Activated CD8-positive, alpha-beta memory T cell treated with anti-CD3 and anti-CD28 coated beads, Interleukin-2, amount 50 U/mL, for 1 hour (primary cell): ENCODE data around the gene MAX.

Source experiments
- DNase-seq: peaks from one replicate; pipeline ENCODE4 v3.0.0-alpha.2; 2020; ENCODE audit errors: extremely low read depth

Gene MAX

DNA sequence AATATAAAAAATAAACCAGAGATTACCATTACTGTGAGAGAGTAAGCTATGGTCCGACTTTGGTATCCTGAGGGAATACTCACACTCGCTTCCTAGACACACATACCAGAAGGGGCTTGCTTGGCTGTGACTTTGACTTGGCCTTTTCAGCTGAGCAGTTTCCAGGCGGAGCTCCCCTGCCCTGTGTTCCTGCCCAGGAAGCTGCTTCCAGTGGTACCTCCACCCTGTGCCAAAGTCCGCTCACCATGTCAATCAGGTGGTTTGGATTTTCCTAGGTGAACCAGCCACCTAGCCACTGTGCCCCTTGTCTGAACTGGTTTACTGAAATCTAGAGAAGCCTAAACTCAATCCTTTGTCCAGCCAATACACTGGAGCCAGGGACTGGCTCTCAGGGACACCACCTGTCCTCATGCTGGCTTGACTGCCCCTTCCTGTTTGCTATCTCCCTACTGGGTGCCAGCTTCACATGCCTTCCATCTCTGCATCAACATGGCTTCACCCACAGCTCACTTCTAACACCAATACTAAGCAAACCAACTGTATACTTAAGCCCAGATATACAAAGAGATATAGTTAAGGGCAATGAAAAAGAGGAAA lies 28.6 kb downstream of the MAX start:
- no peak for DNase-seq

DNA sequence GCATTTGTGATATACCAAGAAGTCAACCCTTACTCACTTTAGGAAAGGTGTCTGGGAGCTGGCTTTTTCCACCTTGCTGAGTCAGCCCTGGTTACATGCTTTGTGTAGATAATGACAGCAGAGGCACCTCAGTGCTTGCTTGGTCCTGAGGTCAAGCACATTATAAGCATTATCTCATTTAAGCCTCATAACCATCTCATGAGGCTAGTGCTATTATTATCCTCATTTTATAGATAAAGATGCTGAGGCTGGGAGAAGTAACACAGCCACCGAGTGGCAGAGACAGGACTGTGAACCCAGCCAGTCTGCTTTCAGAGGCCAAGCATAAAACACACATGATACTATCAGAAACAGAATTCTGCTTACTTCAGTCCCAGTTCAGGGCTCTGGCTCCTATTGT lies 29.4 kb downstream of the MAX start:
- DNase-seq, result no peak

DNA sequence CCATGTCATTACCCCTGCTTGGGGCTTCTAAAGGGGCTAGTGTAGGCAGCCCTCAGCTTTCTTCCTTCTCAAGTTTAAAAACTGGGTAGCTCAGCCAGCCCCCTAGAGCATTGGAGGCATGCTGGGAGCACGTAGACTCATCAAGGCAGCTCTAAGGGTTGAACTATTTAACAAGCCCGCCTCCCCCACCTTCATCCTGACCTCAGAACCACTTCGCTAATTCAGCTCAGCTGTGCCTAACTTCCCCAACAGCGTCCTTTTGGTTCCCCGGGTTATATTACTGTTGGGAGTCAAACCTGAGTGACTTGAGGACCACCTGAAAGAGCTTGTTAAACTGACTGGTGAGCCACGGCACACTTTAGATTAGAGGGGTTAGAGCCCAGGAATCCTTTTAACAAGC lies 30.1 kb downstream of the MAX start:
- DNase-seq, result no peak

DNA sequence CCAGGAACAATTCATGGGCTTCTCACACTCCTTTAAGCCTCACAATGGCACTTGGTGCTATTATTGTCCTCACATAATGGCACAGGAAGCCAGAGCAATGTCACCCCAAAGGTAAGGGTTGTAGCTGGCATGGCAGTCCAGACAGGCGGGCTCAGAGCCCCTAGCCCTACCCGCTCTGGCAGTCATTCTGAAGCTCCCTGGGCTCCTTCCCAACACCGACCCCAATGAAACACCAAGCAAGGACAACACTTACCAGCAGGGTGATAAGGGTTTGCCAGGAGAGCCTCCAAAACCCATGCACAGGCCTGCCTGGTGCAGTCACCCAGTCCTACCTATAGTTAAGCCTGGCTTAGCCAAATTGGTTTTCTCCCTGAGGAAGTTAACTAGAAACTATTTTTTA lies 30.8 kb downstream of the MAX start:
- no peak for DNase-seq

- no peak for DNase-seq
These were observed 31.8 kb downstream of the MAX start for GRCh38 chr14:65070471-65070976.

GRCh38 chr14:65069874-65070413 lies 32.4 kb downstream of the MAX start:
- DNase-seq, result no peak

- DNase-seq, result no peak
These were observed 36.6 kb downstream of the MAX start for GRCh38 chr14:65065719-65066118.

- no peak for DNase-seq
These were observed 39.9 kb downstream of the MAX start for GRCh38 chr14:65062096-65063075.

GRCh38 chr14:65057695-65058094 lies 44.6 kb downstream of the MAX start:
- DNase-seq, result no peak

GRCh38 chr14:65054471-65055085 lies 47.7 kb downstream of the MAX start:
- no peak for DNase-seq

DNA sequence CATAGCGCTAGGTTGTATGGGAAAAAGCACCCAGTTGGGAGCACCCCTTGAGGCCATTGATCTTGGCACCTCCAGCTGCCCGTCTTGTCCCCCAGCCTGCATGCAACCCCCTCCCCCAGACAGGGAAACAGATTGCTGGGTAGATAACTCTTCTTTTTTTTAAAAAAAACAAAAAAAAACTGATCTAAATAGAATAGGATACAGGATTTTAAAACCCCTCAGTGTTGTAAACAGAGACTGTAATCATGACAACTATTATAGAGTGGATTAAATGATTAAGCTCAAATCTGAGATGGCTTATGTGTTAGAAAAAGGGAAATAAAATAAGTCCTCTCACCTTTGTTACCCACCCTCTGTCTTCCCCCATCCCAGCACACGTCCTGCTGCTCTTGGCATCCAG lies 48.9 kb downstream of the MAX start:
- no peak for DNase-seq

DNA sequence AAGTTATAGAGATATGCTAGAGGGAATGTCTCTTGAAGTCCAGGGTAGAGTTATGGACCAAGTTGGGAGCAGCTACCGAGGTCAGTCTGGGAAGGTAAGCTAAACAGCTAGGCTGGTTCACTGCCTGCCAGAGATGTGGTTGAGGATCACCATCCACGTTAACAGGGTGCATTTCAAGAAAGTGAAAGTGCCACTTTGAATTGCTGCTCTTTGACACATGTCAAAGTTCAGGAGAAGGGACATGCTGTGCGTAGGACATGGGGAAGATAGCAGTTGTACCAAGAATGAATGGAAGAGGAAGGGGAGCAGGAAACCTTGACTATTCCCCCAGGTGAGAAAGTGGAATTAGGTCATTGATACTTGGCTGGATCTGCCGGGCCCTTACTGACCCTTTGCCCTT lies 49.5 kb downstream of the MAX start:
- DNase-seq, result no peak

GRCh38 chr14:65045709-65046108 lies 56.6 kb downstream of the MAX start:
- DNase-seq, result no peak

GRCh38 chr14:65045006-65045405 lies 57.3 kb downstream of the MAX start:
- DNase-seq, result no peak

DNA sequence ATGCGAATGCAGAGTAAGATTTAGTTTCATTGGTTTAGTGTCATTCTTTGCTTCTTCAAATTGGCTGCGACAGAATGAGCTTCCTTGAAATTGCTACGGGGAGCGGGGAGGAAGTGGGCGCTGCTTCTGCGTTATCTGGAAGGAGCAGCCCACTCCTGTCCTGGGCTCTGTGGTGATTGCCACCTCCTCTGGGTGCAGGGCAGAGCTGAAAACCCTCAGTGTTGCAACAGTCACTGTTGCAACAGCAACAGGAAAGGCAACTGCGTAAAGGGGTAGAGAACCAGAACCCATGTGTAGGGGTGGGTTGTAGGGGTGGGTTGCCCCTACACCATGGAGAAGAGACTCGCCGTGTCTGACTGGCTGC lies 57.7 kb downstream of the MAX start:
- DNase-seq, result no peak

GRCh38 chr14:65043893-65044595 lies 58.3 kb downstream of the MAX start:
- no peak for DNase-seq

DNA sequence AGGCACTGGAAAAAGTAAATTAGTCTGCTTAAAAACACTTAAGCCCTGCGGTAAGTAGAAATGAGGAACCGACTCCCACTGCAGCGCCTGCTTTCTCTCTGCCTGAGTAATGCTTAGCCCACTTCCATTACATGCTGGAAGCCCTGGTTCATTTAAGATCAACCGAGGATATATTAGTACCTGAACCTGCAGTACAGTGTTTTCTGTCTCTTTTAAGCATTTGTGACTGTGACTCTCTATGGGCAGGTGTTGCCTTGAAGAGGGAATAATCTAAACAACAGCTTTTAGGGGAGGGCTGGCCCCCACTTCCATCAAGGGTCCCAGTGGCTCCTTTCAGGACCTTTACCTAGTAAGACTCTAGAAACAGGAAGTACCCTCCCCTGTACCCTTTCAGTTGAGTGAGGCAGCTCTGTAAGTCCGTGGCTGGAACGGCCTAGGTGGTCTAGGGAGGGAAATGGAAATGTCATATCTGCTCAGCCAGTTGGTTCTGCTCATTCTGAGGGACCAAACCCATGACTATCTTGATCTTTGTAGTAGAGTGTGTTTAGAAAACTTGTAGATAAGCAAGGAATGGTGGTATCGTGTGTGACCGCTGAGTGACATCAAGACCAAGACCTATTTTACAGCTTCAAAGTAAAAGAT lies 59.5 kb downstream of the MAX start:
- DNase-seq, result no peak

DNA sequence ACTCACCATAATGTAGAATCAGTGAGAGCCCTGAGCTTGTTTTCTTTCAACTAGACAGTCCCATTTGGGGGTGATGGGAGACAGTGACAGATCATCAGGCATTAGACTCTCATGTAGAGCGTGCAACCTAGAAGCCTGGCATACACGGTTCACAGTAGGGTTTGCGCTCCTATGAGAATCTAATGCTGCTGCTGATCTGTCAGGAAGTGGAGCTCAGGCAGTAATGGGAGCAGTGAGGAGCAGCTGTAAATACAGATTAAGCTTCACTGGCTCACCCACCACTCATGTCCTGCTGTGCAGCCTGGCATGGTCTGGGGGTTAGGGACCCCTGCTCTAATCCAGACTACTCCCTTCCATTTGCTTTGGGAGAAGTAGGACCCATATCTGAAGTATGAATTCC lies 60.0 kb downstream of the MAX start:
- DNase-seq, result no peak

DNA sequence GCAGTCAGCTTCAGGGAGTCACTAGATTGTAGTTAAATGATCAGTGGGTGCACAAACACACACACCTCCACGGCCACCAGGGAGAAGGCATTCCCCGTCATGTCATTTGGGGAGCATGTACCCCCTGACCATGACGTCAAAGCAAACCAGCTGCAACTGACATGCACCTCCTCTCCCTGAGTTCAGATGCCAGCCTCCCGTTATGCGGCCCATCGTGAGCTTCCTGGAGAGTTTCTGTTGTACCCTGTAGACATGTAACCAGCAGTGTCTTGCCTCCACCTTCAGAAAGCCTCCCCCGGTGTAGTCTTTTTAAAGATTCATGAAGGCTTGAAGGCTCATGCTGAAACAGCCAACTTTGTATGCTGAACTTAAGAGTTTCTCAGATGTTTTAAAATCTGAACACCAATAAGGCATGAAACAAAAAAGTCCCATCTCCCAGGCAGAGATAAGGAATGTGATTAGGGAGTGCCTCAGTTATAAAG lies 60.8 kb downstream of the MAX start:
- no peak for DNase-seq

GRCh38 chr14:65040666-65041433 lies 61.5 kb downstream of the MAX start:
- DNase-seq, result no peak
